ENCODE results near the gene ESPN.
A peak's percentile ranks its signal among the peaks of the same experiment; 100 is the strongest.
"Not testable (repeated sequence)": the region's sequence is repeated elsewhere in the genome, so short reads cannot be mapped to it uniquely, and the experiment has no call there.

Gene ESPN

GRCh38 chr1:6455752-6456520 is 31.4 kb downstream of the ESPN start:
- H3K4me3 ChIP-seq (ENCODE audit: low read depth in 1 of 2, low read length in 2 of 2); H3K27ac ChIP-seq (ENCODE audit: low read depth, low read length); H3K27me3 ChIP-seq (ENCODE audit: control insufficient read depth in 1 of 2, insufficient read depth in 2 of 2, low read length in 2 of 2); H3K9ac ChIP-seq (ENCODE audit: low read depth in 1 of 2, low read length in 2 of 2); H3K9me3 ChIP-seq (ENCODE audit: control insufficient read depth in 1 of 2, low read length in 2 of 2); H3K4me1 ChIP-seq (ENCODE audit: control insufficient read depth in 1 of 2, insufficient read depth in 2 of 2, low read length in 2 of 2); H3K36me3 ChIP-seq (ENCODE audit: control insufficient read depth in 1 of 2, insufficient read depth in 2 of 2, low read length in 2 of 2): not testable (repeated sequence)

- Histone ChIP-seq H3K27me3 (ENCODE audit: control insufficient read depth in 1 of 2, insufficient read depth in 2 of 2, low read length in 2 of 2) (peaks cover 0 to 5% of the 10 kb centered on the region in 2 donors), H3K4me1 (ENCODE audit: control insufficient read depth in 1 of 2, insufficient read depth in 2 of 2, low read length in 2 of 2) (no peaks in the 10 kb centered on the region), H3K27ac (ENCODE audit: low read depth, low read length) (no peak overlapping the region), H3K9ac (ENCODE audit: low read depth in 1 of 2, low read length in 2 of 2) (no peak overlapping the region), H3K9me3 (ENCODE audit: control insufficient read depth in 1 of 2, low read length in 2 of 2) (no peaks in the 10 kb centered on the region), H3K4me3 (ENCODE audit: low read depth in 1 of 2, low read length in 2 of 2) (no peak overlapping the region), H3K36me3 (ENCODE audit: control insufficient read depth in 1 of 2, insufficient read depth in 2 of 2, low read length in 2 of 2) (peaks cover 0 to 9% of the 10 kb centered on the region in 2 donors)
Observed at GRCh38 chr1:6456800-6457466, 32.4 kb downstream of the ESPN start.

- Histone ChIP-seq H3K27ac (ENCODE audit: low read depth, low read length) (no peak overlapping the region), H3K4me3 (ENCODE audit: low read depth in 1 of 2, low read length in 2 of 2) (peak overlapping the region in 1 of 2 donors; percentile 36), H3K9me3 (ENCODE audit: control insufficient read depth in 1 of 2, low read length in 2 of 2) (no peaks in the 10 kb centered on the region), H3K27me3 (ENCODE audit: control insufficient read depth in 1 of 2, insufficient read depth in 2 of 2, low read length in 2 of 2) (peaks cover 0 to 5% of the 10 kb centered on the region in 2 donors), H3K36me3 (ENCODE audit: control insufficient read depth in 1 of 2, insufficient read depth in 2 of 2, low read length in 2 of 2) (peaks cover 11 to 20% of the 10 kb centered on the region in 2 donors), H3K9ac (ENCODE audit: low read depth in 1 of 2, low read length in 2 of 2) (no peak overlapping the region), H3K4me1 (ENCODE audit: control insufficient read depth in 1 of 2, insufficient read depth in 2 of 2, low read length in 2 of 2) (peaks cover 4 to 8% of the 10 kb centered on the region in 2 donors)
Observed at GRCh38 chr1:6459850-6460265, 35.3 kb downstream of the ESPN start.

- Histone ChIP-seq H3K9ac (ENCODE audit: low read depth in 1 of 2, low read length in 2 of 2) (peak overlapping the region in 1 of 2 donors; percentile 10), H3K4me1 (ENCODE audit: control insufficient read depth in 1 of 2, insufficient read depth in 2 of 2, low read length in 2 of 2) (peaks cover 4 to 9% of the 10 kb centered on the region in 2 donors), H3K27me3 (ENCODE audit: control insufficient read depth in 1 of 2, insufficient read depth in 2 of 2, low read length in 2 of 2) (peaks cover 0 to 5% of the 10 kb centered on the region in 2 donors), H3K27ac (ENCODE audit: low read depth, low read length) (no peak overlapping the region), H3K9me3 (ENCODE audit: control insufficient read depth in 1 of 2, low read length in 2 of 2) (no peaks in the 10 kb centered on the region), H3K4me3 (ENCODE audit: low read depth in 1 of 2, low read length in 2 of 2) (peak overlapping the region in 1 of 2 donors; percentile 36), H3K36me3 (ENCODE audit: control insufficient read depth in 1 of 2, insufficient read depth in 2 of 2, low read length in 2 of 2) (peaks cover 11 to 20% of the 10 kb centered on the region in 2 donors)
Observed at GRCh38 chr1:6460301-6461050, 35.9 kb downstream of the ESPN start.

GRCh38 chr1:6461051-6461530 is 36.5 kb downstream of the ESPN start:
- peaks cover 4 to 9% of the 10 kb centered on the region in 2 donors for H3K4me1 ChIP-seq (ENCODE audit: control insufficient read depth in 1 of 2, insufficient read depth in 2 of 2, low read length in 2 of 2)
- H3K27ac ChIP-seq (ENCODE audit: low read depth, low read length), result no peak overlapping the region
- no peaks in the 10 kb centered on the region for H3K9me3 ChIP-seq (ENCODE audit: control insufficient read depth in 1 of 2, low read length in 2 of 2)
- H3K36me3 ChIP-seq (ENCODE audit: control insufficient read depth in 1 of 2, insufficient read depth in 2 of 2, low read length in 2 of 2), result peaks cover 11 to 20% of the 10 kb centered on the region in 2 donors
- H3K4me3 ChIP-seq (ENCODE audit: low read depth in 1 of 2, low read length in 2 of 2), result no peak overlapping the region
- H3K9ac ChIP-seq (ENCODE audit: low read depth in 1 of 2, low read length in 2 of 2), result peak overlapping the region in 1 of 2 donors; percentile 10
- peaks cover 0 to 5% of the 10 kb centered on the region in 2 donors for H3K27me3 ChIP-seq (ENCODE audit: control insufficient read depth in 1 of 2, insufficient read depth in 2 of 2, low read length in 2 of 2)

- Histone ChIP-seq H3K4me3 (ENCODE audit: low read depth in 1 of 2, low read length in 2 of 2) (no peak overlapping the region), H3K27ac (ENCODE audit: low read depth, low read length) (no peak overlapping the region), H3K27me3 (ENCODE audit: control insufficient read depth in 1 of 2, insufficient read depth in 2 of 2, low read length in 2 of 2) (peaks cover 0 to 5% of the 10 kb centered on the region in 2 donors), H3K9me3 (ENCODE audit: control insufficient read depth in 1 of 2, low read length in 2 of 2) (no peaks in the 10 kb centered on the region), H3K36me3 (ENCODE audit: control insufficient read depth in 1 of 2, insufficient read depth in 2 of 2, low read length in 2 of 2) (peaks cover 11 to 17% of the 10 kb centered on the region in 2 donors), H3K4me1 (ENCODE audit: control insufficient read depth in 1 of 2, insufficient read depth in 2 of 2, low read length in 2 of 2) (peaks cover 7 to 12% of the 10 kb centered on the region in 2 donors), H3K9ac (ENCODE audit: low read depth in 1 of 2, low read length in 2 of 2) (no peak overlapping the region)
Observed at GRCh38 chr1:6461538-6462411, 37.2 kb downstream of the ESPN start.

GRCh38 chr1:6462412-6463119 is 38.0 kb downstream of the ESPN start:
- no peaks in the 10 kb centered on the region for H3K27me3 ChIP-seq (ENCODE audit: control insufficient read depth in 1 of 2, insufficient read depth in 2 of 2, low read length in 2 of 2)
- no peak overlapping the region for H3K27ac ChIP-seq (ENCODE audit: low read depth, low read length)
- no peak overlapping the region for H3K9ac ChIP-seq (ENCODE audit: low read depth in 1 of 2, low read length in 2 of 2)
- no peak overlapping the region for H3K4me3 ChIP-seq (ENCODE audit: low read depth in 1 of 2, low read length in 2 of 2)
- no peaks in the 10 kb centered on the region for H3K9me3 ChIP-seq (ENCODE audit: control insufficient read depth in 1 of 2, low read length in 2 of 2)
- peaks cover 11 to 17% of the 10 kb centered on the region in 2 donors for H3K36me3 ChIP-seq (ENCODE audit: control insufficient read depth in 1 of 2, insufficient read depth in 2 of 2, low read length in 2 of 2)
- H3K4me1 ChIP-seq (ENCODE audit: control insufficient read depth in 1 of 2, insufficient read depth in 2 of 2, low read length in 2 of 2), result peaks cover 7 to 12% of the 10 kb centered on the region in 2 donors

GRCh38 chr1:6463120-6463412 is 38.5 kb downstream of the ESPN start:
- Histone ChIP-seq H3K36me3 (ENCODE audit: control insufficient read depth in 1 of 2, insufficient read depth in 2 of 2, low read length in 2 of 2) (peaks cover 11 to 17% of the 10 kb centered on the region in 2 donors), H3K27me3 (ENCODE audit: control insufficient read depth in 1 of 2, insufficient read depth in 2 of 2, low read length in 2 of 2) (no peaks in the 10 kb centered on the region)

GRCh38 chr1:6464514-6464836 is 39.9 kb downstream of the ESPN start:
- Histone ChIP-seq H3K27me3 (ENCODE audit: control insufficient read depth in 1 of 2, insufficient read depth in 2 of 2, low read length in 2 of 2) (no peaks in the 10 kb centered on the region), H3K36me3 (ENCODE audit: control insufficient read depth in 1 of 2, insufficient read depth in 2 of 2, low read length in 2 of 2) (peaks cover 22 to 29% of the 10 kb centered on the region in 2 donors), H3K9me3 (ENCODE audit: control insufficient read depth in 1 of 2, low read length in 2 of 2) (no peaks in the 10 kb centered on the region), H3K9ac (ENCODE audit: low read depth in 1 of 2, low read length in 2 of 2) (peak overlapping the region; percentile 68 to 69), H3K27ac (ENCODE audit: low read depth, low read length) (no peak overlapping the region), H3K4me3 (ENCODE audit: low read depth in 1 of 2, low read length in 2 of 2) (peak overlapping the region; percentile 66 to 68), H3K4me1 (ENCODE audit: control insufficient read depth in 1 of 2, insufficient read depth in 2 of 2, low read length in 2 of 2) (peaks cover 7 to 12% of the 10 kb centered on the region in 2 donors)

More at GRCh38 chr1:6463120-6463412, 38.5 kb downstream of the ESPN start:
- peaks cover 7 to 12% of the 10 kb centered on the region in 2 donors for H3K4me1 ChIP-seq (ENCODE audit: control insufficient read depth in 1 of 2, insufficient read depth in 2 of 2, low read length in 2 of 2)
- H3K9me3 ChIP-seq (ENCODE audit: control insufficient read depth in 1 of 2, low read length in 2 of 2), result no peaks in the 10 kb centered on the region
- H3K4me3 ChIP-seq (ENCODE audit: low read depth in 1 of 2, low read length in 2 of 2), result no peak overlapping the region
- no peak overlapping the region for H3K9ac ChIP-seq (ENCODE audit: low read depth in 1 of 2, low read length in 2 of 2)
- no peak overlapping the region for H3K27ac ChIP-seq (ENCODE audit: low read depth, low read length)
